Tibial nerve (tissue), 4 donors: ENCODE results near the gene ANAPC5.

Source experiments
- CTCF ChIP-seq, 5 experiments: fragments of 200-600 bp in 3 of 5; fragments of 450-650 bp in 2 of 5; sonication (generic) in 3 of 5; IDR thresholded peaks; one replicate each; pipeline ENCODE4 v1.5.1; 2016 to 2019; ENCODE audit warnings: antibody characterized with exemption in 5 of 5, mild to moderate bottlenecking in 3 of 5, moderate library complexity in 2 of 5
- EP300 ChIP-seq, 2 donors: sonication (generic); formaldehyde crosslinking; IDR thresholded peaks; one replicate each; pipeline ENCODE4 v1.6.1; 2017; ENCODE audit warnings: antibody characterized with exemption in 2 of 2, mild to moderate bottlenecking in 1 of 2
- POLR2A ChIP-seq, 2 donors: fragments of 450-650 bp; IDR thresholded peaks; one replicate each; pipeline ENCODE4 v1.6.1; 2017; ENCODE audit warnings: antibody characterized with exemption in 2 of 2, mild to moderate bottlenecking in 2 of 2, moderate library complexity in 2 of 2

GRCh38 chr12:121288986-121289385, 63.2 kb downstream of the ANAPC5 start:
- no peak for TF ChIP-seq POLR2A (IDR thresholded peaks at IDR 0.05)
- no peak for TF ChIP-seq EP300 (IDR thresholded peaks at IDR 0.05)
- TF ChIP-seq CTCF (IDR thresholded peaks at IDR 0.05), result no peak
